ENCODE data around the gene TRHDE. TPM values are rescaled to one million over a fixed set of nuclear protein-coding genes. Genes with fewer than 3 reads are reported as not detected.

TRHDE gene
- polyA plus RNA-seq, 1 donor (not counting 4 experiments of a cell fraction or from before 2014, with no cell fraction given), result 0.12 TPM

- H3K9ac ChIP-seq (ENCODE audit: control insufficient read depth, extremely low read depth, insufficient read depth, low read length), result no peak overlapping the region
- TF ChIP-seq CTCF (optimal IDR thresholded peaks at IDR 0.05 in 1 of 3, IDR thresholded peaks at IDR 0.05 in 1 of 3, conservative IDR thresholded peaks at IDR 0.05 in 1 of 3; ENCODE audit: extremely low read depth in 1 of 3, insufficient read depth in 2 of 3, low read length in 3 of 3) (no peak), EZH2 (IDR thresholded peaks at IDR 0.05; ENCODE audit: low read length) (no peak)
- FAIRE-seq, result no peak
- no peaks in the 10 kb centered on the region for H3K36me3 ChIP-seq (ENCODE audit: control insufficient read depth in 2 of 2, extremely low read depth in 1 of 2, insufficient read depth in 2 of 2, low read length in 2 of 2)
- H3K27ac ChIP-seq (ENCODE audit: control insufficient read depth, insufficient read depth, low read length), result no peak overlapping the region
- H3K4me3 ChIP-seq (ENCODE audit: control insufficient read depth in 2 of 3, extremely low read depth in 1 of 3, insufficient read depth in 2 of 3, low read depth in 1 of 3, low read length in 3 of 3), result no peak overlapping the region
- H3K4me2 ChIP-seq (ENCODE audit: control insufficient read depth, extremely low read depth, insufficient read depth, low read depth, low read length), result no peak overlapping the region
- no peak overlapping the region for H2AFZ ChIP-seq (ENCODE audit: control insufficient read depth, low read length)
- no peak for DNase-seq (ENCODE audit: low read depth, low spot score)
- H3K79me2 ChIP-seq (ENCODE audit: control insufficient read depth, insufficient read depth, low read length), result no peaks in the 10 kb centered on the region
- no peaks in the 10 kb centered on the region for H3K27me3 ChIP-seq (ENCODE audit: control insufficient read depth, extremely low read depth, insufficient read depth, low read length)
- no peaks in the 10 kb centered on the region for H3K9me3 ChIP-seq (ENCODE audit: control insufficient read depth, low read depth, low read length)
- H3K4me1 ChIP-seq (ENCODE audit: control insufficient read depth, extremely low read depth, insufficient read depth, low read length), result no peaks in the 10 kb centered on the region
- dilution Hi-C loops (cut with MboI; ENCODE audit: extremely low pct_ligation_motif_present, low sequenced_read_pairs), result no loop called here
- no peaks in the 10 kb centered on the region for H4K20me1 ChIP-seq (ENCODE audit: control insufficient read depth, extremely low read depth, insufficient read depth, low read length)
- H3K9me1 ChIP-seq (ENCODE audit: control insufficient read depth, extremely low read depth, insufficient read depth, low read length), result no peaks in the 10 kb centered on the region
Measured at GRCh38 chr12:72291175-72291574, 19.0 kb downstream of the TRHDE start.

DNA sequence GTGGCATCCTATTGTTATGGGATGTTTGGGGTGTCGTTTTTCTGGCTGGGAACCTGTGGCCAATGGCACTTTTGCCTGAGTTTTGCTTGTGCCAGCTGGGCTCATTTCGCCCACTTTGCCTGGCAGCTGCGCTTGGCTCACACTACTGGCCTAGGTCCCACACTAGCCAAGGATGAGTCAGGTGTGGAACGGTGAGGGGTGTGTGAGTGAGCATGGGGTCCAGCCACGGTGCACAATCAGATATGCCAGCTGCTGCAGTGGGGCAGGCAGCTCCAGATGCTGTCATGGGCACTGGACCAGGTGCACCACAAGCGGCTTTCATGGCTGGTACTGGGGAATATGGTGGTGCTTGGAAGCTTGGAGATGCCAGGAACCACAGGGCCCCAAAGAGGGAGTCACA is 21.5 kb downstream of the TRHDE start:
- H3K4me3 ChIP-seq (ENCODE audit: control insufficient read depth in 2 of 3, extremely low read depth in 1 of 3, insufficient read depth in 2 of 3, low read depth in 1 of 3, low read length in 3 of 3), result no peak overlapping the region
- H3K9me1 ChIP-seq (ENCODE audit: control insufficient read depth, extremely low read depth, insufficient read depth, low read length), result no peaks in the 10 kb centered on the region
- H3K36me3 ChIP-seq (ENCODE audit: control insufficient read depth in 2 of 2, extremely low read depth in 1 of 2, insufficient read depth in 2 of 2, low read length in 2 of 2), result no peaks in the 10 kb centered on the region
- H3K79me2 ChIP-seq (ENCODE audit: control insufficient read depth, insufficient read depth, low read length), result no peaks in the 10 kb centered on the region
- H3K4me2 ChIP-seq (ENCODE audit: control insufficient read depth, extremely low read depth, insufficient read depth, low read depth, low read length), result no peak overlapping the region
- no peak overlapping the region for H3K27ac ChIP-seq (ENCODE audit: control insufficient read depth, insufficient read depth, low read length)
- no peaks in the 10 kb centered on the region for H3K4me1 ChIP-seq (ENCODE audit: control insufficient read depth, extremely low read depth, insufficient read depth, low read length)
- dilution Hi-C loops (cut with MboI; ENCODE audit: extremely low pct_ligation_motif_present, low sequenced_read_pairs), result no loop called here
- DNase-seq (ENCODE audit: low read depth, low spot score), result no peak
- no peak overlapping the region for H3K9ac ChIP-seq (ENCODE audit: control insufficient read depth, extremely low read depth, insufficient read depth, low read length)
- no peak for FAIRE-seq
- H4K20me1 ChIP-seq (ENCODE audit: control insufficient read depth, extremely low read depth, insufficient read depth, low read length), result no peaks in the 10 kb centered on the region
- TF ChIP-seq EZH2 (IDR thresholded peaks at IDR 0.05; ENCODE audit: low read length) (no peak), CTCF (optimal IDR thresholded peaks at IDR 0.05 in 1 of 3, IDR thresholded peaks at IDR 0.05 in 1 of 3, conservative IDR thresholded peaks at IDR 0.05 in 1 of 3; ENCODE audit: extremely low read depth in 1 of 3, insufficient read depth in 2 of 3, low read length in 3 of 3) (no peak)
- H3K9me3 ChIP-seq (ENCODE audit: control insufficient read depth, low read depth, low read length), result no peaks in the 10 kb centered on the region
- no peaks in the 10 kb centered on the region for H3K27me3 ChIP-seq (ENCODE audit: control insufficient read depth, extremely low read depth, insufficient read depth, low read length)
- H2AFZ ChIP-seq (ENCODE audit: control insufficient read depth, low read length), result no peak overlapping the region
